ENCODE results near the gene NAB2. TPM values are rescaled to one million over a fixed set of nuclear protein-coding genes. Genes with fewer than 3 reads are reported as not detected.

Gene NAB2
- total and polyA plus RNA-seq, 2 experiments from 2014 or later, result 21.6 to 107 TPM

DNA sequence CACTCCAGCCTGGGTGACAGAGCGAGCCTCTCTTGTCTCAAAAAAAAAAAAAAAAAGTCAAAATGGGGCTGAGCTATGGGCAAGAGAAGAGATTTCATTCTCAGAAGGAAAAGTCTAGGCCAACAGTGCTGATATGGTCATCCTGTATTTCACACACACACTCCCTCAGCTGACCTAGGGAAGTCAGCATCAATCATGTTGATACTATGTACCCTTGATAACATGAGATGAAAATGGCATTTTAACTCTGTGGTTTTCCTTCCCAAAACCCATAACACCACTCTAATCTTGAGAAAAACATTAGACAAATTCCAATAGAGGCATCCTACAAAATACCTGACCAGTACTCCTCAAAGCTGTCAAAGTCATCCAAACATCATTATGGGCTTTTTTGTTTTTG, 8.1 kb upstream of the NAB2 start:
- TF ChIP-seq EZH2 (IDR thresholded peaks at IDR 0.05; ENCODE audit: insufficient read depth, poor library complexity, severe bottlenecking) (no peak), EZH2phosphoT487 (IDR thresholded peaks at IDR 0.05; ENCODE audit: insufficient read depth, low read depth) (no peak)
- no peak overlapping the region for H2AFZ ChIP-seq
- H3K9ac ChIP-seq, result no peak overlapping the region
- H3K36me3 ChIP-seq (ENCODE audit: low read depth), result no peaks in the 10 kb centered on the region
- no peaks in the 10 kb centered on the region for H3K9me3 ChIP-seq (ENCODE audit: low read depth)
- DNase-seq, result no peak
- H3K27me3 ChIP-seq (replicated peaks; ENCODE audit: insufficient read depth), result no peaks in the 10 kb centered on the region
- peaks cover 17% of the 10 kb centered on the region for H3K79me2 ChIP-seq (ENCODE audit: insufficient read depth)
- H4K20me1 ChIP-seq (ENCODE audit: insufficient read depth), result no peaks in the 10 kb centered on the region
- H3K27ac ChIP-seq, result no peak overlapping the region
- no peaks in the 10 kb centered on the region for H3K9me2 ChIP-seq (ENCODE audit: insufficient read depth)
- H3K4me1 ChIP-seq (ENCODE audit: insufficient read depth), result peaks cover 18% of the 10 kb centered on the region
- H3F3A ChIP-seq (ENCODE audit: insufficient read depth), result peaks cover 29% of the 10 kb centered on the region
- in situ Hi-C loops (cut with MboI), result no loop called here
- 93 to 100% methylated on average over 1 of the region's 1 CpG for WGBS, 2 experiments (ENCODE audit: low coverage in 1 of 2, low lambda C conversion rate in 2 of 2, missing lambda C conversion rate in 2 of 2)
- no peak overlapping the region for H3K4me2 ChIP-seq (ENCODE audit: unreplicated experiment)
- H3K4me3 ChIP-seq, result no peak overlapping the region

DNA sequence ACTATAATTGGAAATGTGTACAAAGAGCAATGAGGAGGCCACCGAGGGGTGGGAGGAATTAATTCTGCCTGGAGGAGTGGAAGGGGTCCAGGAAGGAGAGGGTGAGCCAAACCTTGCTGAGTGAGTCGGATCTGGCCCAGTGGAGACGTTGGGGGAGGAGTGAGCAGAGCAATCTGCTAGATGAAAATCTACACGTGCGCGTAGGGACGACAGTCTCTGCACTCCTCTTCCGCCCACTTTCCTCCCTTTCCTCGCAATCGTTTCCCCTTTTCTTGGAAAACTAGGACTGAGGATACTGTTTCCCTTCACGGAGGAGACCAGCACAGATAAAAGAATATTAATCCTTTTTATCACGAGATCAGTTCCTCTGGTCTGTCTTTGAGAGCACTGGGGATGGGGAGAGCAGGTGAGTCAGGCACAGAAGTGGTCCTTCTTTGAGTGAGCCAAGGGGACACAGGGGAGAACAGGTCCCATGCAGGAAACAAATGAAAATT, 2.9 kb upstream of the NAB2 start:
- Histone ChIP-seq H3K27me3 (replicated peaks; ENCODE audit: insufficient read depth) (no peaks in the 10 kb centered on the region), H3K36me3 (ENCODE audit: low read depth) (no peaks in the 10 kb centered on the region; the same call in 1 of the 2 replicates), H3K9me3 (ENCODE audit: low read depth) (no peaks in the 10 kb centered on the region), H3K4me3 (peak overlapping the region; percentile 80), H3K9me2 (ENCODE audit: insufficient read depth) (no peaks in the 10 kb centered on the region), H2AFZ (peak overlapping the region; percentile 68), H3K9ac (peak overlapping the region; percentile 91), H3K4me1 (ENCODE audit: insufficient read depth) (peaks cover 11% of the 10 kb centered on the region), H3F3A (ENCODE audit: insufficient read depth) (peaks cover 29% of the 10 kb centered on the region), H3K27ac (peak overlapping the region; percentile 99), H3K4me2 (ENCODE audit: unreplicated experiment) (peak overlapping the region; percentile 85), H4K20me1 (ENCODE audit: insufficient read depth) (no peaks in the 10 kb centered on the region), H3K79me2 (ENCODE audit: insufficient read depth) (peaks cover 19% of the 10 kb centered on the region)
- in situ Hi-C loops (cut with MboI), result no loop called here
- TF ChIP-seq EZH2 (IDR thresholded peaks at IDR 0.05; ENCODE audit: insufficient read depth, poor library complexity, severe bottlenecking) (no peak), EZH2phosphoT487 (IDR thresholded peaks at IDR 0.05; ENCODE audit: insufficient read depth, low read depth) (no peak)
- DNase-seq, result peak; percentile 81
- WGBS, 2 experiments (ENCODE audit: low coverage in 1 of 2, low lambda C conversion rate in 2 of 2, missing lambda C conversion rate in 2 of 2), result 1 to 9% methylated on average over 12 of the region's 12 CpGs

- Histone ChIP-seq H3K4me1 (ENCODE audit: insufficient read depth) (peaks cover 11% of the 10 kb centered on the region), H3K9me2 (ENCODE audit: insufficient read depth) (no peaks in the 10 kb centered on the region), H3K9me3 (ENCODE audit: low read depth) (no peaks in the 10 kb centered on the region), H3F3A (ENCODE audit: insufficient read depth) (peaks cover 29% of the 10 kb centered on the region), H3K27me3 (replicated peaks; ENCODE audit: insufficient read depth) (no peaks in the 10 kb centered on the region), H3K27ac (peak overlapping the region; percentile 99), H3K79me2 (ENCODE audit: insufficient read depth) (peaks cover 24% of the 10 kb centered on the region), H3K9ac (peak overlapping the region; percentile 91), H3K4me3 (peak overlapping the region; percentile 80), H4K20me1 (ENCODE audit: insufficient read depth) (no peaks in the 10 kb centered on the region), H2AFZ (peak overlapping the region; percentile 68), H3K4me2 (ENCODE audit: unreplicated experiment) (peak overlapping the region; percentile 85), H3K36me3 (ENCODE audit: low read depth) (peaks cover 4% of the 10 kb centered on the region; the same call in 1 of the 2 replicates)
- DNase-seq, result peak; percentile 78
- in situ Hi-C loops (cut with MboI), result no loop called here
- TF ChIP-seq EZH2 (IDR thresholded peaks at IDR 0.05; ENCODE audit: insufficient read depth, poor library complexity, severe bottlenecking), result no peak
- no peak for TF ChIP-seq EZH2phosphoT487 (IDR thresholded peaks at IDR 0.05; ENCODE audit: insufficient read depth, low read depth)
- 0 to 1% methylated on average over 14 of the region's 14 CpGs for WGBS, 2 experiments (ENCODE audit: low coverage in 1 of 2, low lambda C conversion rate in 2 of 2, missing lambda C conversion rate in 2 of 2)
These were observed 2.4 kb upstream of the NAB2 start for GRCh38 chr12:57086493-57087009.

DNA sequence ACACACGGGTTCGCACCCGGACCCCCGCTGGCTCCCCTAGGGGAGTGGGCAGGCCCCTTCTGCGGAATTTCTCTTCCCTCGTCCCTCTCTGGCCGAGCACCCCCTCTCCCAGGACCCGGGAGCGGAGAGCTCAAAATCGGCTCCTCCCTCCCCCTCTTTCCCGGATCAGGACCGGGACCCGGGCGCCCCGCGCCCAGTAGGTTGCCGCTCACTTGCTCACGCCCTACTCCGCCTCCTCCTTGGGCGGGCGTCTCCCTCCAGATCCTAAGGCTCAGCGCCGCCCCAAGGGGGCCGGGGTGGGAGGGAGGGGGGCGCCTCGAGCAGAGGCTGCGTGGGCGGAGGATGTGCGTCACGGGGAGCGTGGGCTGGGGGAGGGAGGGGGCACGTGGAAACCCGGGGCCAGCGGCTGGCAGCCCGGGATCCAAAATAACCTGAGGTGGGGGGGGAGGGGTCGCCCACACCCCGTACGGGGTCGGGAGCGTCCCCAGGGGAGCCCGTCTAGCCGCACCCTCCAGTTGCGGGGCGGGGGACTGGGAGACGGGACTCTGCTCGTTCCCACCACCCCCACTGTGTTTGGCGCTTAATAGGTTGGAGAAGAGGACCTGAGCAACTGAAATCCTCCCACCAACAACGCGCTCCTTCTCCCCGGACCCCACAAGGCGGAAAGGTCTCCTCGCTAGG, 1.8 kb upstream of the NAB2 start:
- in situ Hi-C loops (cut with MboI), result no loop called here
- WGBS, 2 experiments (ENCODE audit: low coverage in 1 of 2, low lambda C conversion rate in 2 of 2, missing lambda C conversion rate in 2 of 2), result 1 to 2% methylated on average over 24 to 48 of the region's 52 CpGs
- no peaks in the 10 kb centered on the region for H3K27me3 ChIP-seq (replicated peaks; ENCODE audit: insufficient read depth)

More for the DNA sequence above, 1.8 kb upstream of the NAB2 start:
- no peaks in the 10 kb centered on the region for H3K9me3 ChIP-seq (ENCODE audit: low read depth)
- peak overlapping the region; percentile 91 for H3K9ac ChIP-seq
- H4K20me1 ChIP-seq (ENCODE audit: insufficient read depth), result no peaks in the 10 kb centered on the region
- TF ChIP-seq EZH2 (IDR thresholded peaks at IDR 0.05; ENCODE audit: insufficient read depth, poor library complexity, severe bottlenecking) (no peak), EZH2phosphoT487 (IDR thresholded peaks at IDR 0.05; ENCODE audit: insufficient read depth, low read depth) (no peak)
- no peaks in the 10 kb centered on the region for H3K9me2 ChIP-seq (ENCODE audit: insufficient read depth)
- peaks cover 29% of the 10 kb centered on the region for H3F3A ChIP-seq (ENCODE audit: insufficient read depth)
- peaks cover 15% of the 10 kb centered on the region for H3K4me1 ChIP-seq (ENCODE audit: insufficient read depth)
- peaks cover 30% of the 10 kb centered on the region for H3K79me2 ChIP-seq (ENCODE audit: insufficient read depth)
- peak overlapping the region; percentile 80 for H3K4me3 ChIP-seq
- H3K36me3 ChIP-seq (ENCODE audit: low read depth), result peaks cover 10% of the 10 kb centered on the region; the same call in 1 of the 2 replicates
- peak overlapping the region; percentile 99 for H3K27ac ChIP-seq
- peak; percentile 97 for DNase-seq
- peak overlapping the region; percentile 85 for H3K4me2 ChIP-seq (ENCODE audit: unreplicated experiment)
- peak overlapping the region; percentile 68 for H2AFZ ChIP-seq

Measured in GM23248 (cell line).